G401.6 (cell line): Measurements from ENCODE around the gene MORC3.
"Not testable (repeated sequence)": the region's sequence is repeated elsewhere in the genome, so short reads cannot be mapped to it uniquely, and the experiment has no call there.

ENCODE experiments used
- FAIRE-seq: peaks from 2 replicates; lab custom pipeline; 2012; peaks lifted over from hg19 to GRCh38; lab: Jason Lieb, UNC

The MORC3 gene

DNA sequence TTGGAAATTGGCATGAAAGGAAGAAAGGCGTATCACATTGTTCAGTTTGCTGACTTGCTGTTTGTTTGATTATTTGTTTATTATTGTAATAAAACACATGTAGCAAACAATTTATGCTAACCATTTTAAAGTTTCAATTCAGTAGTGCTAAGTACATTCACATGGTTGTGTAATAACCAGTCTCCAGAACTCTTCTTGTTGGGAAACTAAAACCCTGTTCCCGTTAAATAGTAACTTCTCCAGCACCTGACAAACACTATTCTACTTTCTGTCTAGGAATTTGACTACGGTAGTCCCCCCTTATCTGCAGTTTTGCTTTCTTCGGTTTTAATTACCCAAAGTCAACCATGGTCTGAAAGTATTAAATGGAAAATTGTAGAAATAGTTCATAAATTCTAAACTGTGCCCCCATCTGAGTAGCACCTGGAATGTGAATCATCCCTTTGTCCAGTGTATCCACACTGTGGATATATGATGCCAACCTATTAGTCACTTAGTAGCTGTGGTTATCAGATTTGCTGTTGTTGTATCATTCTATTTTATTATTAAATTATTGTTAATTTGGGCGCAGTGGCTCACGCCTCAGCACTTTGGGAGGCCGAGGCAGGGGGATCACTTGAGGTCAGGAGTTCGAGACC lies 5.5 kb downstream of the MORC3 start:
- FAIRE-seq: no peak

DNA sequence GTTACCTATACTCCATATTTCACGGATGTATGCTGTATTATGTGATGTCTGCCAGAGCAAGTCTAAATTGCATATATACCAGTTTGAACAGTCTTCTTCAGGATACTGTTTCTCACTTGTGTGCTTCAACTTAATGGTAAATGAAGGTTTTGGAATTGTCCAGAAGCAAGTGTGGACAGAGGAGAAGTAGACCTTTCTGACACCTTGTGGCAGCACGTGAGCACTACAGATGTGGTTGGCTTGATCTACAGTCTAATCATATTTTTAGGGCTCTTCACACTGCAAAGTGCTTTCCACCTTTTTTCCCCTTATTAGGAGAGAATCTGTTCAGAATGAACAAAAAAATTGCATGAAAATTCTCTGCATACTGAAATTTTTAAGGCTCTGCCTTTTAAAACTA lies 10.9 kb downstream of the MORC3 start:
- FAIRE-seq: no peak

DNA sequence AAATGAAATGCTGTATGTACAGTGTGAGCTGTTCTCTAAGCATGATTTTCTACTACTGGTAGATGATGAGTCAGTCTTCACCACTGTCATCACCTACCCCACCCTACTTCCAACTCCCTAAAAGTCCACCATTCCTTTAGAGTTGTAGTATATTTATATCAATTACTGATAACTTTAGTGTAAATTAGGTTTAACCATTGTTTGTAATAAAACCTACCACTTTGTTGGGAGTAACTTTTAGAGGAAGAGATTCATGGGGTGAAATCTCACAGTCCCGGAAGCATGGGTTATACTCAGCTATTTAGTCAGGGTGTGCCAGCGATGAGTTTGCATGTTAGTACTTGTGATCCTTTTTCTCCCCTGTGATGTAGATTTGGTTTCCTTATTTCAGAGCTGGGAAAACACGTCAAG lies 17.1 kb downstream of the MORC3 start:
- no peak for FAIRE-seq

DNA sequence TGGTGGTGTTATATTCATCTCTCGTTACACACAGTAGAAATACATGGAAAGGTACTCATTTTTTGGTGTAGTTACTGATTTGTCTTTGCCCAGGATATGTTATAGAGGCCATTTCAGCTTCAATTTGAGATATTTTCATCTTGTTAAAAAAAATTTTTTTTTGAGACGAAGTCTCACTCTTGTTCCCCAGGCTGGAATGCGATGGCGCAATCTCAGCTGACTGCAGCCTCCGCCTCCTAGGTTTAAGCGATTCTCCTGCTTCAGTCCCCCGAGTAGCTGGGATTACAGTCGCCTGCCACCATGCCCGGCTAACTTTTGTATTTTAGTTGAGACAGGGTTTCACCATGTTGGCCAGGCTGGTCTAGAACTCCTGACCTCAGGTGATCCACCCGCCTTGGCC lies 19.0 kb downstream of the MORC3 start:
- FAIRE-seq: no peak

DNA sequence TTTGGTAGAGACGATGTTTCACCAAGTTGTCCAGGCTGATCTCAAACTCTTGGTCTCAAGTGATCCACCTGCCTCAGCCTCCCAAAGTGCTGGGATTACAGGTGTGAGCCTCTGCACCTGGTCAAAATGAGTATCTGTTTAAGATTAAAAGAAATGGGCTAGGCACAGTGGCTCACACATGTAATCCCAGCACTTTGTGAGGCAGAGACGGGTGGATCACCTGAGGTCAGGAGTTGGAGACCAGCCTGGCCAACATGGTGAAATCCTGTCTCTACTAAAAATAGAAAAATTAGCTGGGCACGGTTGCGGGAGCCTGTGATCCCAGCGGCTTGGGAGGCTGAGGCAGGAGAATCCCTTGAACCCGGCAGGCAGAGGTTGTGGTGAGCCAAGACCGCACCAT lies 22.6 kb downstream of the MORC3 start:
- FAIRE-seq: not testable (repeated sequence)

DNA sequence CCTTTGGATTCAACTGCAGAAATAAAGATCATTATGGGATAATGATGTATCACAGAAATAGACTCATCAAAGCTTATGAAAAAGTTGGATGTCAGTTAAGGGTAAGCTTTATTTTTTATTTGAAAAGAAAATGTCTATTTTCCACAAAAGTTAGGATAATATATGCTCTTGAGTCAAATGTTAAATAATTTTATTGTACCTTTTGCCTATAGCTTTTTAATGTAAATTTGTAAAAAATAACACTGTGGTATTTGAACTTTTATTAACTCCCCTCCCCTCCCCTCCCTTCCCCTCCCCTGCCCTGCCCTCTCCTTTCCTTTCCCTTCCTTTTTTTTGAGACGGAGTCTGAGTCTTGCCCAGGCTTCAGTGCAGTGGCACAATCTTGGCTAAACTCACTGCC lies 24.9 kb downstream of the MORC3 start:
- FAIRE-seq: no peak

DNA sequence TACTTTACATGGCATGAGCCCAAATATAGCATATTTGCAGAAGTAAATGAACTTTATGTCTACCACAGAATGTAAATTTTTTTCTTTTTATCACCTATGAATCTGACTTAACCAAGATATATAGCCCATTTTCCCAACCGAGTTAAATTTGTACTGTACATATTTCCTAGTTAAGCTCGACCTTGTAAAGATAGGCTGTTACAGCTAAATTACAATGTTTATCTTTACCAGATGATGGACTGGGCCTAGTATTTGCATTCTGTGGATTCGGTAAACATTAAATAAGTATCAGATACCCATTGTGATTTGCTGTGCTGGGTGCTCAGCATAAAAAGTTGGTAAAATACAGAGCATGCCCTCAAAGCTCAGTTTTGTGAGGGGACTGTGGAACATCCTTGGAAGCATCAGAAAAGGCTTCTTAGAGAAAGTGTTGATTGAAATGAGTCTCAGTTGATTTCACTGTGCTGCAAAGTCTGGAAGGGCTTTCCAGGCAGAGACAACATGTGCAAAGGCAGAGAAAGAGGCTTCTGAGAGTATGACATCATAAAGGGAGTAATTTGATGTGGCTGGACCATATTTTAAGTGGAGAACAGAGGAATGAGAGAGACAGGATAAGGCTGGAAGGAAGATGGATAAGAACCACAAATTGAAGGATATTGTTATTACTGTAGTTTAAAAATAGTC lies 27.4 kb downstream of the MORC3 start:
- no peak for FAIRE-seq

DNA sequence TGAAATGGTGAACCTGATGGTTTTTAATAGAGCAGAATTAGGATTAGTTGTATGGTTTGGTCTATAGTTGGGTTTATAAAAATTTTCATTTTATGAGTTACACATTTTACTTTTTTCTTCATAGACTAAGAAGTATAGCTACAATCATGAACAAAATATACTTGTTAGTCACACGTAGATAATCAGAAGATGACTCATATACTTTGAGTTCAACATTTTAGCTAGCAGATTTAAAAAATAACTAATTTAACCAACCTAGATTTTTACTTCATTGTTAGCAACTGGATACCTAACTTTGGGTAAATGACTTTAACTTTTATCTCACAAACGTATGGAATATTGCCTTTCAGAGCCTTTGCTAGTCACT lies 27.9 kb downstream of the MORC3 start:
- no peak for FAIRE-seq

DNA sequence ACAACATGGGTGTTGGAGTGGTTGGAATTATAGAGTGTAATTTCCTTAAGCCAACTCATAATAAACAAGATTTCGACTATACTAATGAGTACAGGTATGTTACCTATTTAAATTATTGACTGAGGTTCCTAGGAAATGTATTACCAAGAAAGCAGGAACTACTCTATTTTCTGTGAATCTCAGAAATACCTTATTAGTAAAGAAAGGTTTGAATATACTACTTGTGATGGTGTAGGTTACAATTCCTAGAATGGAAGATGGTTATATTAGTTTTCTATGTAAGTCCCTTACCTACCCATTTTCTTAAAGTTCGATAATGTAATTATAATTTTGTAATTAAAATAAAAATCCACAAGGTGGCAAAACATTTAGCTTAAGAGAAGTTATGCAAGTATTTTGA lies 29.3 kb downstream of the MORC3 start:
- FAIRE-seq: no peak

DNA sequence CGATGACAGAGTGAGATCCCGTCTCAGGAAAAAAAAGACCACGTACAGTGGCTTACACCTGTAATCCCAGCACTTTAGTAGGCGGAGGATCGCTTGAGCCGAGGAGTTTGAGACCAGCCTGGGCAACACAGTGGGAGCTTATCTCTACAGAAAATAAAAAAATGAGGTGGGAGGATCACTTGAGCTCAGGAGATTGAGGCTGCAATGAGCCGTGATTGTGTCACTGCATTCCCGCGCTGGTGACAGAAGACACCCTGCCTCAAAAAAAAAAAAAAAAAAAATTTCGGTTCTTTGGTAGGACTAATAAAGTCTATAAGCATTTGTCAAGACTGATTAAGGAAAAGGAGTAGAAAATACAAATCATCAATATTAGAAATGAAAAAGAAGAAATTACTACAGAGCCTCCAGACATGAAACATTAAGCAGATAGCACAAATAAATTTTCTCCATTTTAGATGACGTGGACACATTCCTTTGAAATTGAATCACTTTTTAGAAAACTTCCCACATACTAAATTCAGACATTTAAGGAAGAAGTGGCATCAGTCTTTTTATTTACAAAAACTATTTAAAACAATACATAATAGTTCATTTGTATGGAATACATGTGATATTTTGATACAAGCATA lies 30.4 kb downstream of the MORC3 start:
- no peak for FAIRE-seq

DNA sequence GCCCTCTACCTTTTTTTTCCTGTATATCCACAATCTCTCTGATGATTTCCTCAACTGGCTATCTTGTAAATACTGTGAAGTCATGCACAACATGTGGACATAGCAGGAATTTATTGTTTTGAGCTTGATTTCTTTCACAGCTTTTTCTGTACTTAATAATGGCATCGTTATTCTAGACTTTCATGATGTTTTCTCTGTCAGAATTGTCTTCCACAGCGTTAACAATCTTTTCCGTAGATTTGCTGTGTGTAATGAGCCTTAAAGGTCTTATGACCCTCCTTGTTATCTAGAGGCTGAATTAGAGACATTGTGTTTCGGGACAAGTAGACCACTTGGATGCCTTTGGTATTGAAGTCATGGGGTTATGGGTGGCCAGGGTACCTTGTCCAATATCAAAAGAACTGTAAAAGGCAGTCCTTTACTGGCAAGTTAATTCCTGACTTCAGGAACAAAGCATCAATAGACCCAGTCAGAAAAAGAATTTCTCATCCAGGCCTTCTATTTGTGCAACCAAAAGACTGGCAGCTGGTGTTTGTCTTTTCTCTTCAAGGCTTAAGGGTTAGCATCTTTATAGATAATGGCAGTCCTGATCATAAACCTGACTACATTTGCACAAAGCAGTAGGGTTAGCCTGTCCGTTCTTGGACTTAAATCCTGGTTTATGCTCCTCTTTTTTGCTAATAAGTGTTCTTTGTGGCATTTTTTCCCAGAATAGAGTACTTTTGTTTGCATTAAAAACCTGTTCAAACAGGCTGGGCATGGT lies 35.1 kb downstream of the MORC3 start:
- FAIRE-seq: no peak

DNA sequence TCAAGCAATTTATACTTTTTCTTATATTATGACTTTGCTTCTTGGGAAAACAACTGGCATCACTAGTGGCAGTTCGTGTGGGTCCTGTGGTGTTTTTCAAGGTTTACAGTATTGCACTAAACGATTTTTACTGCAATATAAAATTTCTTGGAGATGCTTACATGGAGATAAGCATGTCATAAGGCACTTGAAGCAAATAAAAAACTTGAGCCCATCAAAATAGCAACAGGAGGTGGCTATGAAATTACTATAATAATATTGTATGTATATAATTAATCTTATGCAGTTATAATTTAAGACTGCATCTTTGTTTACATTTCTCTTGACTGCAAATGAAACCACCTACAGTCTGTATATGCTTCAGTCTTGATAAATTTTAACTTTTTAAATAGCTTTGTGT lies 35.9 kb downstream of the MORC3 start:
- no peak for FAIRE-seq

DNA sequence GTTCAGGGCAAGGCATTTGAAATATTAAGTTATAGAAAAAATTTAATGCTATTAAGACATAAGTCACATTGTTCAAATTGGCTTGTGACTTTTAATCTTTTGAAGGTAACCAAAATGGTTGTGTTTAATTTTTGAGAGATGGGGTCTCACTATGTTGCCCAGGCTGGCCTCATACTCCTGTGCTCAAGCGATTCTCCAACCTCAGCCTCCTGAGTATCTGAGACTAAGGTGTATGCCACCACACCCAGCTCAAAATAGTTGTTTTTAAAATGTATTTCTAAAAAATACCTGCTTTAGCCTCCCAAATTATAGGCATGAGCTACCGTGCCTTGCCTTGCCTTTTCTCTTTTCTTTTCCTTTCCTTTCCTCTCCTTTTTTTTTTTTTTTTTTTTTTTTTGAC lies 39.2 kb downstream of the MORC3 start:
- no peak for FAIRE-seq

DNA sequence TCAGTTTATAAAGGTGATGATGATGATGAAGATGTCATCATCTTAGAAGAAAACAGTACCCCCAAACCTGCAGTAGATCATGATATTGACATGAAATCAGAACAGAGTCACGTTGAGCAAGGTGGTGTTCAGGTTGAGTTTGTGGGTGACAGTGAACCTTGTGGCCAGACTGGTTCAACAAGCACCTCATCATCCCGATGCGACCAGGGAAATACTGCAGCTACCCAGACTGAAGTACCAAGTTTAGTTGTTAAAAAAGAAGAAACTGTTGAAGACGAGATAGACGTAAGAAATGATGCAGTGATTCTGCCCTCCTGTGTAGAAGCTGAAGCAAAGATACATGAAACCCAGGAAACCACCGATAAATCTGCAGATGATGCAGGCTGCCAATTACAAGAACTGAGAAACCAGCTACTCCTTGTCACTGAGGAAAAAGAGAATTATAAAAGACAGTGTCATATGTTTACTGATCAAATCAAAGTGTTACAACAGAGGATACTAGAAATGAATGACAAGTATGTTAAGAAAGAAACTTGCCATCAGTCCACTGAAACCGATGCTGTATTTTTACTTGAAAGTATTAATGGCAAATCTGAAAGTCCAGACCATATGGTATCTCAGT lies 49.2 kb downstream of the MORC3 start:
- FAIRE-seq: no peak

DNA sequence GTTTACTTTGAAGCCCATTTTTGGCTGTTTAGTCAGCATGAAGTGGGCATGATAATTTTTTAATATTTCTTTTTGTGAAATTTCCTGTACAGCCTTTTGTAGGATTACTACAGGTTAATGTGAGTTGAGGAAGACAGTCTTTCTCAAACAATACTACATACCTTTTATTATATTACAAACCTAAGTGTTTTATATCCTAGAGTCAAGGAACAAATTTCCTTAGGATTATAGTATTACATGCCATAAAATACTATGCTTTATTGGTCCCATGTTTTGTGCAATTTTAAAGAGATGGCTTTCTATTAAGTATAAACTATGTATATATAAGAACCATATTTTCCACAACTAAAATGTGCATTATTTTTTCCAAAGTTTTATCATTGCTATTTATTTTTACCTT lies 56.0 kb downstream of the MORC3 start:
- peak; percentile 47 for FAIRE-seq

DNA sequence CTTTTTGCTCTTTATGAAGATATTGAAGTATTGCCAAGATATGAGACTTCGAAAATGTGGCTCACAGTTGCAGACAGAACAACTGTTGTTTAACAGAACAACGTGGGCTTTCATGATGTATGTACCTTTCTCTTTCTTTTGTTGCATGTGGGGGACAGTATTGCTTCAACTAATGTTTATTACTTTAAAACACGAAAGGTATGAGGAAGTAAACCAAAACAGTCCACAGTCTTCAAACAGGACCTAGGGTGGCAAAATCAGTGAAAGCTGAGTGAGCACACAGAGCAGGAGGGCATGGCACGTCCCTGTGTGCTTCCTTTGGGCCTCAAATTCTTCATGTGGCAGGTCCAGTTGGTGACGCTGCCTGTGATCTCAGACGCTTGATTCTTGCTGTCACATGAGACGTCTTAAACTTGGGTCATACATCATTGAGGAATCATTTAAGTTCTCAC lies 57.4 kb downstream of the MORC3 start:
- no peak for FAIRE-seq

DNA sequence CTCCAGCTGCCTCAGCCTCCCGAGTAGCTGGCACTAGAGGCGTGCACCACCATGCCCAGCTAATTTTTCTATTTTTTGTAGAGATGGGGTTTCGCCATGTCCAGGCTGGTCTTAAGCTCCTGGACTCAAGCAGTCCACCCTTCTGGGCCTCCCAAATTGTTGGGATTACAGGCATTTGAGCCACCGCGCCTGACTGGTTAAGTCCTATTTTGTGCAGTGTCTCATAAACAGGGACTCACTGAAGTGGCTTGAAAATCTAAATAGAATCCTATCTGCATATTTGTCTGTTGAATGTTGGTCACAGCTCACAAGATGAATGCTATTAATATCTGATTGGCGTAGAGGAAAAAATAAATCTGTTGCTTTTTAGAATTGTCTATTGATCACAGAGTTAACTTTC lies 59.3 kb downstream of the MORC3 start:
- FAIRE-seq: no peak

DNA sequence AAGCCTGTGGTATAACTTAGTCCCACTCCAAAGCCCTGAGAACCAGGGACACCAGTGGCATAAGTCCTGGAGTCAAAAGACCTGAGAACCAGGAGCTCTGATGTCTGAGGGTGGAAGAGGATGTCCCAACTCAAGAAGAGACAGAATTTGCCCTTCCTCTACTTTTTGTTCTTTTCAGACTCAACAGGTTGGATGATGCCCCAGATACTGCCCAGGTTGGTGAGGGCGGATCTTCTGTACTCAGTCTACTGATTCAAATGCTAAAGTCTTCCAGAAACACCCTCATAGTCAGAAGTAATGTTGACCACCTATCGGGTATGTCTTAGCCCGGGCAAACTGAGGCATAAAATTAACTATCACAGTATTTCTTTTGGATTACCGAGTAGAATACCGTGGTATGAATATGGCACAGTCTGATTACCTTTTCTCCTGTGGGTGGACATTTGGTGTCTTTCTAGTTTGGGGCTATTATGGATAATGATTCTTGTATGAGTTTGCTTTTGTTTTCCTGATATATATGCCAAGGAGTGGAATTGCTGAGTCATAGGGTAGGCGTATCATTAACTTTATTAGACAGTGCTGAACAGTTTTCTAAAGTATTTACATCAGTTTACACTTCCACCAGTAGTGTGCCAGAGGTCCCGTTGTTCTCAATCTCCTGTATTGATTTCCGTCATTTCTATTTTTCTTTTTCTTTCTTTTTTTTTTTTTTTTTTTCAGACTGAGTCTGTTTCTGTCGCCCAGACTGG lies 62.0 kb downstream of the MORC3 start:
- FAIRE-seq: no peak

DNA sequence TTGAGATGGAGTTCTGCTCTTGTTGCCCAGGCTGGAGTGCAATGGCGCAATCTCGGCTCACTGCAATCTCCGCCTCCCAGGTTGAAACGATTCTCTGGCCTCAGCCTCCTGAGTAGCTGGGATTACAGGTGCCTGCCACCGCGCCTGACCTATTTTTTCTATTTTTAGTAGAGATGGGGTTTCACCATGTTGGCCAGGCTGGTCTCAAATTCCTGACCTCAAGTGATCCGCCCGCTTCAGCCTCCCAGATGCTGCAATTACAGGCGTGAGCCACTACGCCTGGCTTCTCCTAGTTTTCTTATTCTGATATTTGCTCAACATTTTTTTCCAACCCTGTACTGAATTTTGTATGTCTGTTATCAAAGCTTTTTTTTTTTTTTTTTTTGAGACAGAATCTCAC lies 62.7 kb downstream of the MORC3 start:
- FAIRE-seq: not testable (repeated sequence)

DNA sequence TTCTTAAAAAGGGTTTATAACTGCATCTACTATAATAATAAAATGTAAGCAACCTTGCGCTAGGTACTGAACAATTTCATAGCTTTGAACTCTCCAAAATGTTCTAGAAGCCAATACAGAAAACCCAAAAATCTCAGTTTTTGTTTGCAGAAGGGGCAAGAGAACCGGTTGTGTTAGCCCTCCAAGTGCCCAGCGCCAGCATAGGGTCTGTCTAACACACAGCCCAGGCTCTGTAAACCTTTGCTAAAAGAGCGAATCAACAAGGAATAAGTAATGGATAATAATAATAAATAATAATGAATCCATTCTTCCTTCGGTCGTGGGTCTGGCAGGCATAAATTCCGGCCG lies 64.9 kb downstream of the MORC3 start:
- no peak for FAIRE-seq

DNA sequence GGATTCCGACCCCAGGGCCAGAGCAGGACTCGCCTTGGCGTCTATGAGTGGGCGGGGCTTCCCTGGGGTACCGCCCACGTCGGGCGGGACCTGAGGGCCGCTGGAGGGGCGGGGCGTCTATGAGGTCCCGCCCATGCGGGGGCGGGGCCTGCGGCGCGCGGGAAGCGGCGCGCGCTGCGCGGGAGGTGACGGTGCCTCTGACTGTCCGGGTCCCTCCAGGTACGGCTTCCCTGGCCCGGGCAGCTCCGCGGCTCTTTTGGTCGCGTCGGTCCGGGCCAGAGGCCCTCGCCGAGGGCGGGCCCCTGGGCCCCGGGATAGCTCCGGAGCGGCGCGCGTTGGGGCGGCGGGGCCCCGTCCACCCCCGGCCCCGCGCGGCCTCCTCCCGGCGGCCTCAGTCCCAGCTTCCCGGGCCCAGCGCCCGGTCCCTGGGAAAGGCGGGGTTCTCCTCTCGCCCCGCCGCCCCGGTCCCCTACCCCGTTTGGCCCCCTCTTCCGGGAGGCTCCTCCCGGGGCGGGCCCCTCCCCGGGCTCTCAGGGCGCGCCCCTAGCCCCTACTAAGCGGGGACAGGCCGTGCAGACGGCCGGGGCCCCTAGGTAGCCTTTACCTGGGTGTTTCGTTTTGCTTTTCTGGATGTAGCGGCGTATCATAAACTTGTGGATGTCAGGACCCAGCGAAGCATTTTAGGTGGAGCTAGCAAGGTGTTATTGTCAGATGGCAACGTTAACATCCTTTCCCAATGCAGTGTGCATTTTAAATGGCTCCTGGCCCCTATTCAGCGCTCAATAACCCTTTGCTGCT lies 65.4 kb downstream of the MORC3 start, which contains the start of gene CHAF1B:
Gene CHAF1B (plus strand): TSS at position 160 of the 798 bp plus-strand sequence. CDS start 745 bp downstream, outside the sequence.
- no peak for FAIRE-seq
